CD4-positive, alpha-beta T cell (primary cell): ENCODE results near the gene CSNK2B. TPM values are rescaled to one million over a fixed set of nuclear protein-coding genes. Genes with fewer than 3 reads are reported as not detected.

ENCODE experiments used
- ATAC-seq: fragments of 200-7000 bp; cut with Tn5 transposase; one replicate; pipeline ENCODE4 v1.10.0; 2022; ENCODE audit warnings: mild to moderate bottlenecking; ENCODE audit not compliant: poor library complexity
- CTCF ChIA-PET: fragments of 350-600 bp; sonication (Branson Sonifier 250); formaldehyde crosslinking; loops from one replicate; lab custom pipeline; 2021; ENCODE audit warnings: antibody characterized with exemption, inconsistent platforms; lab: Charles Lee
- POLR2A ChIA-PET: fragments of 350-600 bp; sonication (Branson Sonifier 250); formaldehyde crosslinking; loops from one replicate; lab custom pipeline; 2021; ENCODE audit warnings: antibody characterized with exemption, inconsistent platforms; lab: Charles Lee
- DNase-seq, 14 experiments: peaks; one replicate each; pipeline ENCODE4 v3.0.0-alpha.2; 2013 to 2020; ENCODE audit warnings: mixed read lengths in 2 of 14
- H3K27ac ChIP-seq, 2 donors: one replicate each; pipeline versions ENCODE4 v1.5.1 to v1.7.0; 2013; ENCODE audit warnings: low read length in 2 of 2, low read depth in 1 of 2, mild to moderate bottlenecking in 1 of 2
- H3K27me3 ChIP-seq, 2 experiments: 1 replicate in 1 of 2; 2 replicates in 1 of 2; pipeline versions ENCODE4 v1.6.1 to v1.7.0; 2013; ENCODE audit warnings: low read length in 2 of 2, control low read depth in 1 of 2, mild to moderate bottlenecking in 1 of 2, moderate library complexity in 1 of 2; ENCODE audit not compliant: insufficient read depth in 2 of 2, control insufficient read depth in 1 of 2
- H3K36me3 ChIP-seq: one replicate; pipeline ENCODE4 v1.6.1; 2013; ENCODE audit warnings: low read length, control low read depth; ENCODE audit not compliant: insufficient read depth
- H3K4me1 ChIP-seq: one replicate; pipeline ENCODE4 v1.6.1; 2013; ENCODE audit warnings: low read length, control low read depth; ENCODE audit not compliant: insufficient read depth
- H3K4me3 ChIP-seq: one replicate; pipeline ENCODE4 v1.5.1; 2013; ENCODE audit warnings: mild to moderate bottlenecking, low read length, moderate library complexity
- H3K9me3 ChIP-seq, 2 experiments: 1 replicate in 1 of 2; 2 replicates in 1 of 2; pipeline versions ENCODE4 v1.6.1 to v1.7.0; 2013; ENCODE audit warnings: low read length in 2 of 2, mild to moderate bottlenecking in 2 of 2, control low read depth in 1 of 2, moderate library complexity in 1 of 2; ENCODE audit not compliant: control insufficient read depth in 1 of 2, insufficient read depth in 1 of 2
- H3K27ac Mint-ChIP-seq: one replicate; pipeline ENCODE4 v1.8.0; 2020; ENCODE audit warnings: mixed read lengths
- H3K27me3 Mint-ChIP-seq: one replicate; pipeline ENCODE4 v1.8.0; 2021; ENCODE audit warnings: mixed read lengths
- H3K36me3 Mint-ChIP-seq: one replicate; pipeline ENCODE4 v1.8.0; 2021; ENCODE audit warnings: low read depth, mixed read lengths
- H3K4me1 Mint-ChIP-seq: one replicate; pipeline ENCODE4 v1.8.0; 2021; ENCODE audit warnings: low read depth, mixed read lengths
- H3K4me3 Mint-ChIP-seq: one replicate; pipeline ENCODE4 v1.8.0; 2020; ENCODE audit warnings: mild to moderate bottlenecking, mixed read lengths
- H3K9me3 Mint-ChIP-seq: one replicate; pipeline ENCODE4 v1.8.0; 2020; ENCODE audit warnings: mixed read lengths
- CTCF ChIP-seq: fragments of 200-600 bp; IDR thresholded peaks from one replicate; pipeline ENCODE4 v1.8.0; 2022; ENCODE audit warnings: antibody characterized with exemption, mild to moderate bottlenecking
- intact Hi-C, 2 experiments: fragments of 100-400 bp; cut with DNase I in 1 of 2; cut with micrococcal nuclease in 1 of 2; formaldehyde crosslinking; loops; one replicate each; pipeline versions ENCODE4 v1.15.1 to v1.9.0; 2023 to 2025; cut with DNase I, micrococcal nuclease
- total RNA-seq, 174 experiments: library from RNA in 2 of 174; stranded (reverse) in 2 of 174; gene quantifications; one replicate each; pipeline ENCODE4 v1.2.3 and lab custom pipeline; 2021 to 2026

The CSNK2B gene
- total RNA-seq, 2 experiments from 2014 or later, result 88.0 to 92.6 TPM

- Mint-ChIP-seq H3K36me3 (peaks cover 79% of the 10 kb centered on the region), H3K27ac (no peak overlapping the region), H3K4me1 (peaks cover 29% of the 10 kb centered on the region), H3K27me3 (no peaks in the 10 kb centered on the region), H3K4me3 (no peak overlapping the region), H3K9me3 (no peaks in the 10 kb centered on the region)
- Histone ChIP-seq H3K27me3 (no peaks in the 10 kb centered on the region), H3K9me3 (no peaks in the 10 kb centered on the region), H3K36me3 (peaks cover 67% of the 10 kb centered on the region), H3K27ac (no peak overlapping the region), H3K4me3 (no peak overlapping the region), H3K4me1 (peaks cover 27% of the 10 kb centered on the region)
- DNase-seq, result no peak
- no peak for ATAC-seq
- intact Hi-C loops, result no loop called here
- TF ChIP-seq CTCF, result no peak
- ChIA-PET CTCF (no interaction called here), POLR2A (no interaction called here)
These were observed 41.8 kb upstream of the CSNK2B start for GRCh38 chr6:31624070-31624469.

GRCh38 chr6:31626952-31627351 is 38.9 kb upstream of the CSNK2B start:
- H3K9me3 ChIP-seq, result no peaks in the 10 kb centered on the region
- no peaks in the 10 kb centered on the region for H3K27me3 ChIP-seq
- H3K9me3 Mint-ChIP-seq, result no peaks in the 10 kb centered on the region
- H3K4me3 ChIP-seq, result no peak overlapping the region
- peak overlapping the region; percentile 6 for H3K27ac Mint-ChIP-seq
- H3K36me3 Mint-ChIP-seq, result peaks cover 94% of the 10 kb centered on the region
- intact Hi-C loops, result no loop called here
- no peak for TF ChIP-seq CTCF
- no peaks in the 10 kb centered on the region for H3K27me3 Mint-ChIP-seq
- no peak for ATAC-seq
- DNase-seq, result no peak
- H3K4me1 Mint-ChIP-seq, result peaks cover 10% of the 10 kb centered on the region
- ChIA-PET CTCF (interaction anchor here (1.0 kb wide), 1 partner anchor 76 kb away, joined by 3 read pairs; no protein-coding TSS in a partner anchor), POLR2A (interaction anchor here (1.0 to 1.5 kb wide), 3 partner anchors 11 to 25 kb away, joined by 3 to 4 read pairs (median 3); no protein-coding TSS in a partner anchor)
- peaks cover 96% of the 10 kb centered on the region for H3K36me3 ChIP-seq
- peaks cover 8% of the 10 kb centered on the region for H3K4me1 ChIP-seq
- no peak overlapping the region for H3K27ac ChIP-seq
- no peak overlapping the region for H3K4me3 Mint-ChIP-seq

- peak overlapping the region; percentile 6 for H3K27ac Mint-ChIP-seq
- TF ChIP-seq CTCF, result no peak
- H3K9me3 ChIP-seq, result no peaks in the 10 kb centered on the region
- H3K4me1 ChIP-seq, result peaks cover 3% of the 10 kb centered on the region
- peaks cover 94% of the 10 kb centered on the region for H3K36me3 Mint-ChIP-seq
- peaks cover 100% of the 10 kb centered on the region for H3K36me3 ChIP-seq
- no peak overlapping the region for H3K27ac ChIP-seq
- H3K27me3 ChIP-seq, result no peaks in the 10 kb centered on the region
- ChIA-PET POLR2A (interaction anchor here (1.0 to 1.5 kb wide), 3 partner anchors 11 to 24 kb away, joined by 3 to 4 read pairs (median 3); no protein-coding TSS in a partner anchor), CTCF (no interaction called here)
- ATAC-seq, result no peak
- peaks cover 1% of the 10 kb centered on the region for H3K4me1 Mint-ChIP-seq
- DNase-seq, result no peak
- no peaks in the 10 kb centered on the region for H3K9me3 Mint-ChIP-seq
- H3K27me3 Mint-ChIP-seq, result no peaks in the 10 kb centered on the region
- H3K4me3 Mint-ChIP-seq, result no peak overlapping the region
- intact Hi-C loops, result no loop called here
- H3K4me3 ChIP-seq, result no peak overlapping the region
These were observed 38.1 kb upstream of the CSNK2B start for GRCh38 chr6:31627690-31628287.
